PC-3 (cell line): ENCODE measurements around the gene PPP1R13B.

Source experiments
- CTCF ChIP-seq: fragments of 300-600 bp; sonication (generic); conservative IDR thresholded peaks from 2 replicates; pipeline ENCODE4 v1.5.1; 2017; ENCODE audit warnings: antibody characterized with exemption, low read depth, mild to moderate bottlenecking, low read length
- EZH2 ChIP-seq: fragments of 300-600 bp; sonication (generic); IDR thresholded peaks from one replicate; pipeline ENCODE4 v1.6.1; 2017; ENCODE audit warnings: antibody characterized with exemption, mild to moderate bottlenecking, low read length; ENCODE audit not compliant: unreplicated experiment

- TF ChIP-seq CTCF (no peak), EZH2 (no peak)
These were observed 140.6 kb downstream of the PPP1R13B start for GRCh38 chr14:103706551-103707328.
